ENCODE measurements around the gene PDSS2. TPM values are rescaled to one million over a fixed set of nuclear protein-coding genes. Genes with fewer than 3 reads are reported as not detected.

PDSS2 gene
- total RNA-seq, 1 donor from 2014 or later = 14.9 TPM

- no peak overlapping the region for H3K4me3 Mint-ChIP-seq
- no peaks in the 10 kb centered on the region for H3K4me1 Mint-ChIP-seq
- H3K27me3 ChIP-seq = no peaks in the 10 kb centered on the region
- H3K27ac Mint-ChIP-seq = no peak overlapping the region
- H3F3A ChIP-seq (ENCODE audit: low read depth) = no peaks in the 10 kb centered on the region
- no peak overlapping the region for H3K4me3 ChIP-seq
- no peak overlapping the region for H2AFZ ChIP-seq (replicated peaks)
- TF ChIP-seq, protein P1, sequence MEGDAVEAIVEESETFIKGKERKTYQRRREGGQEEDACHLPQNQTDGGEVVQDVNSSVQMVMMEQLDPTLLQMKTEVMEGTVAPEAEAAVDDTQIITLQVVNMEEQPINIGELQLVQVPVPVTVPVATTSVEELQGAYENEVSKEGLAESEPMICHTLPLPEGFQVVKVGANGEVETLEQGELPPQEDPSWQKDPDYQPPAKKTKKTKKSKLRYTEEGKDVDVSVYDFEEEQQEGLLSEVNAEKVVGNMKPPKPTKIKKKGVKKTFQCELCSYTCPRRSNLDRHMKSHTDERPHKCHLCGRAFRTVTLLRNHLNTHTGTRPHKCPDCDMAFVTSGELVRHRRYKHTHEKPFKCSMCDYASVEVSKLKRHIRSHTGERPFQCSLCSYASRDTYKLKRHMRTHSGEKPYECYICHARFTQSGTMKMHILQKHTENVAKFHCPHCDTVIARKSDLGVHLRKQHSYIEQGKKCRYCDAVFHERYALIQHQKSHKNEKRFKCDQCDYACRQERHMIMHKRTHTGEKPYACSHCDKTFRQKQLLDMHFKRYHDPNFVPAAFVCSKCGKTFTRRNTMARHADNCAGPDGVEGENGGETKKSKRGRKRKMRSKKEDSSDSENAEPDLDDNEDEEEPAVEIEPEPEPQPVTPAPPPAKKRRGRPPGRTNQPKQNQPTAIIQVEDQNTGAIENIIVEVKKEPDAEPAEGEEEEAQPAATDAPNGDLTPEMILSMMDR (IDR thresholded peaks at IDR 0.05) = no peak
- no peak for TF ChIP-seq EZH2phosphoT487 (IDR thresholded peaks at IDR 0.05)
- no peak for TF ChIP-seq EZH2 (IDR thresholded peaks at IDR 0.05)
- no peaks in the 10 kb centered on the region for H3K9me3 ChIP-seq (ENCODE audit: low read depth)
- no peaks in the 10 kb centered on the region for H3K36me3 Mint-ChIP-seq
- no peaks in the 10 kb centered on the region for H4K20me1 ChIP-seq (ENCODE audit: low read depth)
- H3K9ac ChIP-seq = no peak overlapping the region
- no peaks in the 10 kb centered on the region for H3K79me2 ChIP-seq (ENCODE audit: low read depth)
- no peak overlapping the region for H3K4me2 ChIP-seq
- H3K9me3 Mint-ChIP-seq = no peaks in the 10 kb centered on the region
- no peak overlapping the region for H3K27ac ChIP-seq
- H3K36me3 ChIP-seq = no peaks in the 10 kb centered on the region
- no peak for DNase-seq (ENCODE audit: low spot score)
- H3K4me1 ChIP-seq = no peaks in the 10 kb centered on the region
- H3K27me3 Mint-ChIP-seq (ENCODE audit: insufficient read depth, low read depth) = no peaks in the 10 kb centered on the region
Observed at GRCh38 chr6:107267006-107267405, 192.4 kb downstream of the PDSS2 start.

DNA sequence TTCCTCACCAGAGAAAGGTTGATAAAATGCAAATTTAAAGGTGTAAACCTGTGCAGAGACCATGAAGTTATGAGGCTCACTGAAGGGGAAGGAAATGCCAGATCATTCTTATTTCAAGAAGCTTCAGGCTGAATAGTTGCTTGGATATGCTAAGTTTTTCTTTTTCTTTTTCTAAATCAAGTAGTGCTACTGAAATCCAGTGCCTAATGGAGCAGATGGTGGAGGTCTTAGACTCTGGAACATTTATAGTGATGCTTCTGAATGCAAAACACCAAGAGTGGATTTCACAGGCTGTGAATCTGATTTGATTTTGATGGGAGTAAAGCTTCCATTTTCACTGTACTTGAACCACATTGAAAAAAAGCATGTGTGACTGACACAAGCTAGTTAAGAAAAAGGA, 192.8 kb downstream of the PDSS2 start:
- Histone ChIP-seq H3K79me2 (ENCODE audit: low read depth) (no peaks in the 10 kb centered on the region), H3K9ac (no peak overlapping the region), H3K36me3 (no peaks in the 10 kb centered on the region), H4K20me1 (ENCODE audit: low read depth) (no peaks in the 10 kb centered on the region), H2AFZ (replicated peaks) (no peak overlapping the region), H3K4me1 (no peaks in the 10 kb centered on the region), H3K4me3 (no peak overlapping the region), H3F3A (ENCODE audit: low read depth) (no peaks in the 10 kb centered on the region), H3K27ac (no peak overlapping the region), H3K9me3 (ENCODE audit: low read depth) (no peaks in the 10 kb centered on the region), H3K27me3 (no peaks in the 10 kb centered on the region), H3K4me2 (no peak overlapping the region)
- Mint-ChIP-seq H3K4me1 (no peaks in the 10 kb centered on the region), H3K27ac (no peak overlapping the region), H3K27me3 (ENCODE audit: insufficient read depth, low read depth) (no peaks in the 10 kb centered on the region), H3K36me3 (no peaks in the 10 kb centered on the region), H3K4me3 (no peak overlapping the region), H3K9me3 (no peaks in the 10 kb centered on the region)
- TF ChIP-seq EZH2phosphoT487 (IDR thresholded peaks at IDR 0.05) (no peak), EZH2 (IDR thresholded peaks at IDR 0.05) (no peak)
- TF ChIP-seq, protein P1 (IDR thresholded peaks at IDR 0.05) = no peak
- DNase-seq (ENCODE audit: low spot score) = no peak

DNA sequence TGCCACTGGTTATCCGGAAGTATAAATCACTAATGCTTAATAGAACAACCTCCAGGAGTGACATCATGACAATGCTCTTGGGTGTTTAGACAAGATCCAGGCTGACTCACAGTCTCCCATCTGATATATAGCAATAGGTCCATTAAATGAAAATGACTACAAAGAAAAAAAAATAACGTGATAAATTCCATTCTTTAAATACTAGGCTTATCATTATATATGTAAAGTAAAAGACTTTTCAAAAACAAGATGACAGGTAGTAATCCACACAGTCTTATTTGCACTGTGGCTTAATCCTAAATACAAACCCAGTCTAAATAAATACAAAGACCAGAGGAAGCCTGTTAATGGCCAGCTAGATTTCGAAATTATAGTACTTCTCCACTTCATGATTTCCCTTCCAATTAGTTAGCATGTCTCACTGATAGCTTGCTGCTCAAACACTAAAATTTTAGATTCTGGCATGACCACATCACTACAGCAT, 195.0 kb downstream of the PDSS2 start:
- H3K9ac ChIP-seq = no peak overlapping the region
- no peaks in the 10 kb centered on the region for H3K27me3 ChIP-seq
- H3K36me3 ChIP-seq = no peaks in the 10 kb centered on the region
- H3K36me3 Mint-ChIP-seq = no peaks in the 10 kb centered on the region
- H4K20me1 ChIP-seq (ENCODE audit: low read depth) = no peaks in the 10 kb centered on the region
- no peaks in the 10 kb centered on the region for H3K9me3 Mint-ChIP-seq
- no peak for DNase-seq (ENCODE audit: low spot score)
- H3K9me3 ChIP-seq (ENCODE audit: low read depth) = no peaks in the 10 kb centered on the region
- no peaks in the 10 kb centered on the region for H3K4me1 ChIP-seq
- H3K79me2 ChIP-seq (ENCODE audit: low read depth) = no peaks in the 10 kb centered on the region
- no peaks in the 10 kb centered on the region for H3F3A ChIP-seq (ENCODE audit: low read depth)
- H3K27me3 Mint-ChIP-seq (ENCODE audit: insufficient read depth, low read depth) = no peaks in the 10 kb centered on the region
- no peak overlapping the region for H3K27ac Mint-ChIP-seq
- no peak overlapping the region for H3K4me2 ChIP-seq
- TF ChIP-seq EZH2phosphoT487 (IDR thresholded peaks at IDR 0.05) = no peak
- no peak for TF ChIP-seq EZH2 (IDR thresholded peaks at IDR 0.05)
- TF ChIP-seq, protein P1 (IDR thresholded peaks at IDR 0.05) = no peak
- H3K4me1 Mint-ChIP-seq = no peaks in the 10 kb centered on the region
- no peak overlapping the region for H3K27ac ChIP-seq
- no peak overlapping the region for H3K4me3 ChIP-seq
- no peak overlapping the region for H3K4me3 Mint-ChIP-seq
- no peak overlapping the region for H2AFZ ChIP-seq (replicated peaks)
